Lower leg skin (tissue), 3 donors: ENCODE results near the gene LCN2.

Experiments used
- CTCF ChIP-seq, 3 donors: fragments of 450-650 bp; IDR thresholded peaks; one replicate each; pipeline ENCODE4 v1.5.1; 2016; ENCODE audit warnings: antibody characterized with exemption in 3 of 3, mild to moderate bottlenecking in 3 of 3, moderate library complexity in 2 of 3
- POLR2A ChIP-seq, 2 donors: fragments of 450-650 bp; IDR thresholded peaks; one replicate each; pipeline ENCODE4 v1.6.1; 2016 to 2017; ENCODE audit warnings: antibody characterized with exemption in 2 of 2, mild to moderate bottlenecking in 1 of 2, moderate library complexity in 1 of 2

- TF ChIP-seq POLR2A (IDR thresholded peaks at IDR 0.05) (no peak), CTCF (IDR thresholded peaks at IDR 0.05) (no peak)
Measured at GRCh38 chr9:128178806-128179431, 29.7 kb downstream of the LCN2 start.
